OCI-LY1 (cell line): ENCODE results near the gene TBL1X.

Experiments
- H2AFZ ChIP-seq: fragments of 200-600 bp; sonication (generic), shearing (Covaris generic); 2 replicates; pipeline ENCODE4 v1.6.0; 2014; ENCODE audit warnings: antibody characterized with exemption, mild to moderate bottlenecking, low read length
- H3F3A ChIP-seq: fragments of 200-600 bp; sonication (generic), shearing (Covaris generic); 2 replicates; pipeline ENCODE4 v1.6.0; 2014; ENCODE audit warnings: mild to moderate bottlenecking, antibody characterized with exemption, low read length, moderate library complexity; ENCODE audit not compliant: insufficient read depth
- H3K27ac ChIP-seq: fragments of 200-600 bp; sonication (generic); 2 replicates; pipeline ENCODE4 v1.5.1; 2014; ENCODE audit warnings: low read length, mixed run types, mild to moderate bottlenecking, low read depth; ENCODE audit not compliant: poor library complexity, severe bottlenecking
- H3K27me3 ChIP-seq: fragments of 200-600 bp; sonication (generic); 2 replicates; pipeline ENCODE4 v1.6.0; 2014; ENCODE audit warnings: antibody characterized with exemption, mild to moderate bottlenecking, low read length, moderate library complexity; ENCODE audit not compliant: insufficient read depth
- H3K36me3 ChIP-seq: fragments of 200-600 bp; sonication (generic); 2 replicates; pipeline ENCODE4 v1.6.1; 2014; ENCODE audit warnings: mild to moderate bottlenecking, antibody characterized with exemption, low read length, moderate library complexity, mixed read lengths; ENCODE audit not compliant: insufficient read depth
- H3K4me1 ChIP-seq: fragments of 200-600 bp; sonication (generic); 2 replicates; pipeline ENCODE4 v1.5.1; 2014; ENCODE audit warnings: mild to moderate bottlenecking, low read length, moderate library complexity; ENCODE audit not compliant: insufficient read depth, severe bottlenecking
- H3K4me2 ChIP-seq: fragments of 200-600 bp; sonication (generic), shearing (Covaris generic); 2 replicates; pipeline ENCODE4 v1.6.1; 2014; ENCODE audit warnings: low read length
- H3K4me3 ChIP-seq: fragments of 200-600 bp; sonication (generic); 2 replicates; pipeline ENCODE4 v1.5.1; 2014; ENCODE audit warnings: low read length, low read depth, mild to moderate bottlenecking, mixed read lengths; ENCODE audit not compliant: poor library complexity, severe bottlenecking
- H3K79me2 ChIP-seq: fragments of 200-600 bp; shearing (Covaris generic); 2 replicates; pipeline ENCODE4 v1.6.1; 2016; ENCODE audit warnings: mixed run types, low read length, mixed read lengths; ENCODE audit not compliant: insufficient read depth
- H3K9ac ChIP-seq: fragments of 200-600 bp; sonication (generic), shearing (Covaris generic); 2 replicates; pipeline ENCODE4 v1.6.1; 2014; ENCODE audit warnings: mild to moderate bottlenecking, low read length, mixed read lengths
- H3K9me2 ChIP-seq: fragments of 200-600 bp; sonication (generic), shearing (Covaris generic); 2 replicates; pipeline ENCODE4 v1.6.1; 2014; ENCODE audit warnings: low read depth, mild to moderate bottlenecking, low read length, mixed read lengths
- H3K9me3 ChIP-seq: fragments of 200-600 bp; shearing (Covaris generic); 2 replicates; pipeline ENCODE4 v1.6.1; 2014; ENCODE audit warnings: low read length, mixed read lengths
- H4K20me1 ChIP-seq: fragments of 200-600 bp; sonication (generic), shearing (Covaris generic); 2 replicates; pipeline ENCODE4 v1.6.0; 2016; ENCODE audit warnings: mild to moderate bottlenecking, low read length; ENCODE audit not compliant: insufficient read depth
- CTCF ChIP-seq: fragments of 200-600 bp; sonication (generic), shearing (Covaris generic); IDR thresholded peaks from 2 replicates; pipeline ENCODE4 v1.5.1; 2017; ENCODE audit warnings: mild to moderate bottlenecking, antibody characterized with exemption, low read length, moderate library complexity, mixed read lengths
- EZH2 ChIP-seq: fragments of 200-600 bp; sonication (generic), shearing (Covaris generic); IDR thresholded peaks from 2 replicates; pipeline ENCODE4 v1.8.0; 2017; ENCODE audit warnings: borderline replicate concordance, mixed run types, mild to moderate bottlenecking, antibody characterized with exemption, low read length, moderate library complexity, mixed read lengths

The TBL1X gene

GRCh38 chrX:9651737-9652136 is 186.9 kb downstream of the TBL1X start:
- TF ChIP-seq EZH2 (no peak), CTCF (no peak)
- Histone ChIP-seq H3K27me3 (no peaks in the 10 kb centered on the region), H3K4me3 (no peak overlapping the region), H2AFZ (no peak overlapping the region), H3K36me3 (peaks cover 23% of the 10 kb centered on the region), H3K4me2 (no peak overlapping the region), H3K9me3 (no peaks in the 10 kb centered on the region), H3K9ac (no peak overlapping the region), H3F3A (no peaks in the 10 kb centered on the region), H3K79me2 (no peaks in the 10 kb centered on the region), H3K4me1 (peaks cover 27% of the 10 kb centered on the region), H4K20me1 (no peaks in the 10 kb centered on the region), H3K27ac (no peak overlapping the region), H3K9me2 (no peaks in the 10 kb centered on the region)

GRCh38 chrX:9654929-9655328 is 190.1 kb downstream of the TBL1X start:
- no peak overlapping the region for H2AFZ ChIP-seq
- peaks cover 38% of the 10 kb centered on the region for H3K36me3 ChIP-seq
- H3K9ac ChIP-seq: no peak overlapping the region
- no peaks in the 10 kb centered on the region for H3K27me3 ChIP-seq
- H3K4me1 ChIP-seq: peaks cover 28% of the 10 kb centered on the region
- H4K20me1 ChIP-seq: no peaks in the 10 kb centered on the region
- no peak overlapping the region for H3K4me2 ChIP-seq
- no peaks in the 10 kb centered on the region for H3K9me3 ChIP-seq
- H3K4me3 ChIP-seq: no peak overlapping the region
- no peaks in the 10 kb centered on the region for H3K79me2 ChIP-seq
- no peak overlapping the region for H3K27ac ChIP-seq
- no peaks in the 10 kb centered on the region for H3K9me2 ChIP-seq
- no peaks in the 10 kb centered on the region for H3F3A ChIP-seq
- TF ChIP-seq CTCF: no peak
- no peak for TF ChIP-seq EZH2

- Histone ChIP-seq H3K9ac (no peak overlapping the region), H3K4me3 (no peak overlapping the region), H3K79me2 (no peaks in the 10 kb centered on the region), H3K27ac (peak overlapping the region; percentile 78), H3F3A (no peaks in the 10 kb centered on the region), H3K36me3 (peaks cover 42% of the 10 kb centered on the region), H3K9me2 (no peaks in the 10 kb centered on the region), H4K20me1 (no peaks in the 10 kb centered on the region), H3K27me3 (no peaks in the 10 kb centered on the region), H2AFZ (no peak overlapping the region), H3K4me1 (peaks cover 28% of the 10 kb centered on the region), H3K4me2 (peak overlapping the region; percentile 26; the same call in 1 of the 2 replicates), H3K9me3 (no peaks in the 10 kb centered on the region)
- TF ChIP-seq CTCF (no peak), EZH2 (no peak)
Measured at GRCh38 chrX:9656277-9656676, 191.4 kb downstream of the TBL1X start.
